Adrenal gland (tissue), 5 donors: ENCODE results near the gene INSRR.

Experiments
- POLR2A ChIP-seq, 2 donors: fragments of 450-650 bp; IDR thresholded peaks; one replicate each; pipeline ENCODE4 v1.6.1; 2017; ENCODE audit warnings: antibody characterized with exemption in 2 of 2, mild to moderate bottlenecking in 2 of 2, moderate library complexity in 1 of 2
- TF ChIP-seq, protein P1 (sequence below), 6 experiments: fragments of 450-650 bp in 4 of 6; fragments of 200-600 bp in 2 of 6; sonication (generic) in 1 of 6; IDR thresholded peaks; 1 replicate in 5 of 6; 2 replicates in 1 of 6; pipeline versions ENCODE4 v1.5.1 to v1.8.0; 2016 to 2021; ENCODE audit warnings: antibody characterized with exemption in 6 of 6, mild to moderate bottlenecking in 2 of 6, moderate library complexity in 1 of 6
- donor health status: DM: no; HTN: no; CAD: no.

DNA sequence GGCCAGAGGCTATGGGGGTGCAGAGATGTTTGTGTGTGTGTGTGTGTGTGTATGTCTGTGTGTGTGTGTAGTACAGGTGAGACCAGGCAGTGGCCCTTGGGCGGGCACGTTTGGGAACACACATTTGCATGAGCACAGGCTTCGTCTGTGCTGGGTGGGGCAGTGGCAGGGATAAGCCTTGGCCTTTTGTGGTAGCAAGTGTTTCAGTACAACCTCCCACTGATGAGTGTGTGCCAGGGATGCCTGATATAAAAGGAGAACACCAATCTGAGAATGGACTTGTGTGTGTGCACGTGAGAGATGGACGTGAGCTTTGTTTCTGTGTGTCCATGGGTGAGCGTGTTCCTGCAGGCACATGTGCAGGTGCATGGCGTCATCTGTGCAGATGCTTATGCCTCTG, 4.7 kb upstream of the INSRR start:
- TF ChIP-seq, protein P1, sequence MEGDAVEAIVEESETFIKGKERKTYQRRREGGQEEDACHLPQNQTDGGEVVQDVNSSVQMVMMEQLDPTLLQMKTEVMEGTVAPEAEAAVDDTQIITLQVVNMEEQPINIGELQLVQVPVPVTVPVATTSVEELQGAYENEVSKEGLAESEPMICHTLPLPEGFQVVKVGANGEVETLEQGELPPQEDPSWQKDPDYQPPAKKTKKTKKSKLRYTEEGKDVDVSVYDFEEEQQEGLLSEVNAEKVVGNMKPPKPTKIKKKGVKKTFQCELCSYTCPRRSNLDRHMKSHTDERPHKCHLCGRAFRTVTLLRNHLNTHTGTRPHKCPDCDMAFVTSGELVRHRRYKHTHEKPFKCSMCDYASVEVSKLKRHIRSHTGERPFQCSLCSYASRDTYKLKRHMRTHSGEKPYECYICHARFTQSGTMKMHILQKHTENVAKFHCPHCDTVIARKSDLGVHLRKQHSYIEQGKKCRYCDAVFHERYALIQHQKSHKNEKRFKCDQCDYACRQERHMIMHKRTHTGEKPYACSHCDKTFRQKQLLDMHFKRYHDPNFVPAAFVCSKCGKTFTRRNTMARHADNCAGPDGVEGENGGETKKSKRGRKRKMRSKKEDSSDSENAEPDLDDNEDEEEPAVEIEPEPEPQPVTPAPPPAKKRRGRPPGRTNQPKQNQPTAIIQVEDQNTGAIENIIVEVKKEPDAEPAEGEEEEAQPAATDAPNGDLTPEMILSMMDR (IDR thresholded peaks at IDR 0.05) = no peak
- no peak for TF ChIP-seq POLR2A (IDR thresholded peaks at IDR 0.05)
